HEK293 (cell line): ENCODE results near the gene MAP6.

Source experiments
- KLF9 ChIP-seq: fragments of 450-650 bp; formaldehyde crosslinking; IDR thresholded peaks from 2 replicates; pipeline ENCODE4 v1.5.1; 2016; ENCODE audit warnings: missing biosample characterization, missing genetic modification characterization, low read depth
- MEIS1 ChIP-seq: sonication (generic); formaldehyde crosslinking; IDR thresholded peaks from 2 replicates; pipeline ENCODE4 v1.8.1; 2022; ENCODE audit warnings: missing genetic modification reagents, mild to moderate bottlenecking, borderline replicate concordance
- PRDM1 ChIP-seq: fragments of 450-650 bp; formaldehyde crosslinking; IDR thresholded peaks from 2 replicates; pipeline ENCODE4; 2016; ENCODE audit warnings: missing biosample characterization, missing genetic modification characterization
- REPIN1 ChIP-seq: fragments of 450-650 bp; formaldehyde crosslinking; IDR thresholded peaks from 2 replicates; pipeline ENCODE4 v1.5.1; 2017; ENCODE audit warnings: missing biosample characterization, missing genetic modification characterization, low read depth
- ZFP41 ChIP-seq: fragments of 450-650 bp; formaldehyde crosslinking; IDR thresholded peaks from 2 replicates; pipeline ENCODE4 v1.5.1; 2016; ENCODE audit warnings: missing biosample characterization, missing genetic modification characterization, borderline replicate concordance
- ZNF114 ChIP-seq: fragments of 450-650 bp; formaldehyde crosslinking; IDR thresholded peaks from 2 replicates; pipeline ENCODE4 v1.5.0; 2017; ENCODE audit warnings: missing biosample characterization, missing genetic modification characterization
- ZNF146 ChIP-seq: fragments of 450-650 bp; formaldehyde crosslinking; IDR thresholded peaks from 2 replicates; pipeline ENCODE4 v1.5.1; 2016; ENCODE audit warnings: missing biosample characterization, missing genetic modification characterization
- ZNF174 ChIP-seq: fragments of 450-650 bp; formaldehyde crosslinking; IDR thresholded peaks from 2 replicates; pipeline ENCODE4 v1.5.0; 2017; ENCODE audit warnings: missing biosample characterization, mild to moderate bottlenecking, missing genetic modification characterization
- ZNF19 ChIP-seq: fragments of 450-650 bp; formaldehyde crosslinking; IDR thresholded peaks from 2 replicates; pipeline ENCODE4; 2016; ENCODE audit warnings: missing biosample characterization, missing genetic modification characterization, low read depth
- ZNF202 ChIP-seq: fragments of 450-650 bp; formaldehyde crosslinking; IDR thresholded peaks from 2 replicates; pipeline ENCODE4 v1.5.1; 2016; ENCODE audit warnings: missing biosample characterization, missing genetic modification characterization, borderline replicate concordance
- ZNF302 ChIP-seq: fragments of 450-650 bp; formaldehyde crosslinking; IDR thresholded peaks from 2 replicates; pipeline ENCODE4 v1.5.1; 2016; ENCODE audit warnings: missing biosample characterization, missing genetic modification characterization, low read depth
- ZNF341 ChIP-seq: fragments of 450-650 bp; formaldehyde crosslinking; IDR thresholded peaks from 2 replicates; pipeline ENCODE4; 2016; ENCODE audit warnings: low read depth, missing biosample characterization, missing genetic modification characterization
- ZNF501 ChIP-seq: fragments of 450-650 bp; formaldehyde crosslinking; IDR thresholded peaks from 2 replicates; pipeline ENCODE4 v1.5.1; 2016; ENCODE audit warnings: missing biosample characterization, missing genetic modification characterization
- ZNF530 ChIP-seq: fragments of 450-650 bp; formaldehyde crosslinking; IDR thresholded peaks from 2 replicates; pipeline ENCODE4 v1.5.1; 2016; ENCODE audit warnings: low read depth, missing biosample characterization, missing genetic modification characterization
- ZNF560 ChIP-seq: fragments of 450-650 bp; formaldehyde crosslinking; IDR thresholded peaks from 2 replicates; pipeline ENCODE4 v1.5.1; 2017; ENCODE audit warnings: missing biosample characterization, missing genetic modification characterization, borderline replicate concordance
- ZNF610 ChIP-seq: fragments of 450-650 bp; formaldehyde crosslinking; IDR thresholded peaks from 2 replicates; pipeline ENCODE4 v1.5.1; 2016; ENCODE audit warnings: missing biosample characterization, missing genetic modification characterization, borderline replicate concordance
- ZNF660 ChIP-seq: fragments of 450-650 bp; IDR thresholded peaks from 2 replicates; pipeline ENCODE4 v1.5.1; 2018; ENCODE audit warnings: missing biosample characterization, mild to moderate bottlenecking, missing genetic modification characterization
- ZNF776 ChIP-seq: fragments of 450-650 bp; formaldehyde crosslinking; IDR thresholded peaks from 2 replicates; pipeline ENCODE4 v1.5.0; 2017; ENCODE audit warnings: missing biosample characterization, missing genetic modification characterization, borderline replicate concordance
- ZNF785 ChIP-seq: fragments of 450-650 bp; formaldehyde crosslinking; IDR thresholded peaks from 2 replicates; pipeline ENCODE4 v1.5.1; 2016; ENCODE audit warnings: missing biosample characterization, missing genetic modification characterization
- ZSCAN30 ChIP-seq: fragments of 450-650 bp; IDR thresholded peaks from 2 replicates; pipeline ENCODE4 v1.5.1; 2018; ENCODE audit warnings: missing biosample characterization, mild to moderate bottlenecking, missing genetic modification characterization, moderate library complexity
- TF ChIP-seq, protein P1 (sequence below): fragments of 450-650 bp; formaldehyde crosslinking; IDR thresholded peaks from 2 replicates; pipeline ENCODE4; 2016; ENCODE audit warnings: missing biosample characterization, missing genetic modification characterization
- TF ChIP-seq, protein P2 (sequence below): fragments of 450-650 bp; formaldehyde crosslinking; IDR thresholded peaks from 2 replicates; pipeline ENCODE4 v1.5.1; 2016; ENCODE audit warnings: missing biosample characterization, missing genetic modification characterization, low read depth
- TF ChIP-seq, protein P3 (sequence below): fragments of 450-650 bp; formaldehyde crosslinking; IDR thresholded peaks from 2 replicates; pipeline ENCODE4 v1.5.1; 2016; ENCODE audit warnings: missing biosample characterization, missing genetic modification characterization
- TF ChIP-seq, protein P4 (sequence below): fragments of 450-650 bp; formaldehyde crosslinking; IDR thresholded peaks from 2 replicates; pipeline ENCODE4 v1.5.1; 2016; ENCODE audit warnings: missing biosample characterization, missing genetic modification characterization, borderline replicate concordance
- TF ChIP-seq, protein P5 (sequence below): fragments of 450-650 bp; formaldehyde crosslinking; IDR thresholded peaks from 2 replicates; pipeline ENCODE4 v1.5.1; 2017; ENCODE audit warnings: missing biosample characterization, missing genetic modification characterization
- TF ChIP-seq, protein P6 (sequence below): fragments of 450-650 bp; formaldehyde crosslinking; IDR thresholded peaks from 2 replicates; pipeline ENCODE4 v1.5.1; 2017; ENCODE audit warnings: missing biosample characterization, missing genetic modification characterization
- TF ChIP-seq, protein P7 (sequence below): sonication (generic); formaldehyde crosslinking; IDR thresholded peaks from 2 replicates; pipeline ENCODE4 v1.8.1; 2022; ENCODE audit warnings: mild to moderate bottlenecking, moderate library complexity, missing genetic modification reagents

Gene MAP6

DNA sequence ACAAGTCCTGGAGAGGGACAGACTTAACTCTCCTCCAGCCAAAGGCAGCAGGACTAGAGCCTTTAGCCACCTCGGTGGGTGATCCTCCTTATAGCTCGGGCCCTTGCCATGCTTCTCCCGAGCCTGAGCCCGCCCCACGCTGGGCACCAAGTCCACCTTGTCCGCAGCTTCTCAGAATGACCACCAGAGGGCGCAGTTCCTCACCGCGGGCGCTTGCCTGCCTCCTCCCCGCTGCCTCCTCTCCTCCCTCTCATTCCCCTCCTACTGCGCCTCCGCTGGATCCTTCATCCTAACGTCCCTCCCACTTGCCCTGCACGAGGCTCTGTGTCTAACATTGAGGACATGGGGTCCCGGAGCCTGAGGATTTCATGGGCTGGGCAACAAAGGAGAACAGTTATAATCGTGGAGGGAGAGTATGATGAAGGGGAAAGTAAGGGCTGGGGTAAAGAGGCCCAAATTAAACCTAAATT lies 37.5 kb upstream of the MAP6 start (continued):
- TF ChIP-seq, protein P1, sequence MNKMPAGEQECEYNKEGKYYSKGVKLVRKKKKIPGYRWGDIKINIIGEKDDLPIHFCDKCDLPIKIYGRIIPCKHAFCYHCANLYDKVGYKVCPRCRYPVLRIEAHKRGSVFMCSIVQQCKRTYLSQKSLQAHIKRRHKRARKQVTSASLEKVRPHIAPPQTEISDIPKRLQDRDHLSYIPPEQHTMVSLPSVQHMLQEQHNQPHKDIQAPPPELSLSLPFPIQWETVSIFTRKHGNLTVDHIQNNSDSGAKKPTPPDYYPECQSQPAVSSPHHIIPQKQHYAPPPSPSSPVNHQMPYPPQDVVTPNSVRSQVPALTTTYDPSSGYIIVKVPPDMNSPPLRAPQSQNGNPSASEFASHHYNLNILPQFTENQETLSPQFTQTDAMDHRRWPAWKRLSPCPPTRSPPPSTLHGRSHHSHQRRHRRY (tag by site-specific recombination): no peak
- TF ChIP-seq ZNF501 (tag by site-specific recombination) (no peak), ZFP41 (no peak), ZSCAN30 (tag by site-specific recombination) (no peak), ZNF660 (tag by site-specific recombination) (no peak), ZNF530 (tag by site-specific recombination) (peak; percentile 84; the same call in 1 of the 2 replicates), ZNF776 (tag by site-specific recombination) (no peak), ZNF610 (tag by site-specific recombination) (no peak), ZNF202 (tag by site-specific recombination) (no peak), PRDM1 (no peak), ZNF19 (tag by site-specific recombination) (no peak), REPIN1 (tag by site-specific recombination) (no peak), ZNF341 (peak; percentile 78), ZNF785 (tag by site-specific recombination) (no peak), ZNF560 (tag by site-specific recombination) (no peak), ZNF114 (tag by site-specific recombination) (no peak), ZNF302 (no peak), ZNF174 (tag by site-specific recombination) (no peak), MEIS1 (CRISPR knock-in tag) (no peak), ZNF146 (no peak), KLF9 (tag by site-specific recombination) (no peak)
- TF ChIP-seq, protein P2, sequence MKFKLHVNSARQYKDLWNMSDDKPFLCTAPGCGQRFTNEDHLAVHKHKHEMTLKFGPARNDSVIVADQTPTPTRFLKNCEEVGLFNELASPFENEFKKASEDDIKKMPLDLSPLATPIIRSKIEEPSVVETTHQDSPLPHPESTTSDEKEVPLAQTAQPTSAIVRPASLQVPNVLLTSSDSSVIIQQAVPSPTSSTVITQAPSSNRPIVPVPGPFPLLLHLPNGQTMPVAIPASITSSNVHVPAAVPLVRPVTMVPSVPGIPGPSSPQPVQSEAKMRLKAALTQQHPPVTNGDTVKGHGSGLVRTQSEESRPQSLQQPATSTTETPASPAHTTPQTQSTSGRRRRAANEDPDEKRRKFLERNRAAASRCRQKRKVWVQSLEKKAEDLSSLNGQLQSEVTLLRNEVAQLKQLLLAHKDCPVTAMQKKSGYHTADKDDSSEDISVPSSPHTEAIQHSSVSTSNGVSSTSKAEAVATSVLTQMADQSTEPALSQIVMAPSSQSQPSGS (tag by site-specific recombination): no peak
- TF ChIP-seq, protein P3, sequence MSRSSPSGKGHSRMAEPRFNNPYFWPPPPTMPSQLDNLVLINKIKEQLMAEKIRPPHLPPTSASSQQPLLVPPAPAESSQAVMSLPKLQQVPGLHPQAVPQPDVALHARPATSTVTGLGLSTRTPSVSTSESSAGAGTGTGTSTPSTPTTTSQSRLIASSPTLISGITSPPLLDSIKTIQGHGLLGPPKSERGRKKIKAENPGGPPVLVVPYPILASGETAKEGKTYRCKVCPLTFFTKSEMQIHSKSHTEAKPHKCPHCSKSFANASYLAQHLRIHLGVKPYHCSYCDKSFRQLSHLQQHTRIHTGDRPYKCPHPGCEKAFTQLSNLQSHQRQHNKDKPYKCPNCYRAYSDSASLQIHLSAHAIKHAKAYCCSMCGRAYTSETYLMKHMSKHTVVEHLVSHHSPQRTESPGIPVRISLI (tag by site-specific recombination): no peak
- TF ChIP-seq, protein P4, sequence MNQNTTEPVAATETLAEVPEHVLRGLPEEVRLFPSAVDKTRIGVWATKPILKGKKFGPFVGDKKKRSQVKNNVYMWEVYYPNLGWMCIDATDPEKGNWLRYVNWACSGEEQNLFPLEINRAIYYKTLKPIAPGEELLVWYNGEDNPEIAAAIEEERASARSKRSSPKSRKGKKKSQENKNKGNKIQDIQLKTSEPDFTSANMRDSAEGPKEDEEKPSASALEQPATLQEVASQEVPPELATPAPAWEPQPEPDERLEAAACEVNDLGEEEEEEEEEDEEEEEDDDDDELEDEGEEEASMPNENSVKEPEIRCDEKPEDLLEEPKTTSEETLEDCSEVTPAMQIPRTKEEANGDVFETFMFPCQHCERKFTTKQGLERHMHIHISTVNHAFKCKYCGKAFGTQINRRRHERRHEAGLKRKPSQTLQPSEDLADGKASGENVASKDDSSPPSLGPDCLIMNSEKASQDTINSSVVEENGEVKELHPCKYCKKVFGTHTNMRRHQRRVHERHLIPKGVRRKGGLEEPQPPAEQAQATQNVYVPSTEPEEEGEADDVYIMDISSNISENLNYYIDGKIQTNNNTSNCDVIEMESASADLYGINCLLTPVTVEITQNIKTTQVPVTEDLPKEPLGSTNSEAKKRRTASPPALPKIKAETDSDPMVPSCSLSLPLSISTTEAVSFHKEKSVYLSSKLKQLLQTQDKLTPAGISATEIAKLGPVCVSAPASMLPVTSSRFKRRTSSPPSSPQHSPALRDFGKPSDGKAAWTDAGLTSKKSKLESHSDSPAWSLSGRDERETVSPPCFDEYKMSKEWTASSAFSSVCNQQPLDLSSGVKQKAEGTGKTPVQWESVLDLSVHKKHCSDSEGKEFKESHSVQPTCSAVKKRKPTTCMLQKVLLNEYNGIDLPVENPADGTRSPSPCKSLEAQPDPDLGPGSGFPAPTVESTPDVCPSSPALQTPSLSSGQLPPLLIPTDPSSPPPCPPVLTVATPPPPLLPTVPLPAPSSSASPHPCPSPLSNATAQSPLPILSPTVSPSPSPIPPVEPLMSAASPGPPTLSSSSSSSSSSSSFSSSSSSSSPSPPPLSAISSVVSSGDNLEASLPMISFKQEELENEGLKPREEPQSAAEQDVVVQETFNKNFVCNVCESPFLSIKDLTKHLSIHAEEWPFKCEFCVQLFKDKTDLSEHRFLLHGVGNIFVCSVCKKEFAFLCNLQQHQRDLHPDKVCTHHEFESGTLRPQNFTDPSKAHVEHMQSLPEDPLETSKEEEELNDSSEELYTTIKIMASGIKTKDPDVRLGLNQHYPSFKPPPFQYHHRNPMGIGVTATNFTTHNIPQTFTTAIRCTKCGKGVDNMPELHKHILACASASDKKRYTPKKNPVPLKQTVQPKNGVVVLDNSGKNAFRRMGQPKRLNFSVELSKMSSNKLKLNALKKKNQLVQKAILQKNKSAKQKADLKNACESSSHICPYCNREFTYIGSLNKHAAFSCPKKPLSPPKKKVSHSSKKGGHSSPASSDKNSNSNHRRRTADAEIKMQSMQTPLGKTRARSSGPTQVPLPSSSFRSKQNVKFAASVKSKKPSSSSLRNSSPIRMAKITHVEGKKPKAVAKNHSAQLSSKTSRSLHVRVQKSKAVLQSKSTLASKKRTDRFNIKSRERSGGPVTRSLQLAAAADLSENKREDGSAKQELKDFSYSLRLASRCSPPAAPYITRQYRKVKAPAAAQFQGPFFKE (tag by site-specific recombination): no peak
- TF ChIP-seq, protein P5, sequence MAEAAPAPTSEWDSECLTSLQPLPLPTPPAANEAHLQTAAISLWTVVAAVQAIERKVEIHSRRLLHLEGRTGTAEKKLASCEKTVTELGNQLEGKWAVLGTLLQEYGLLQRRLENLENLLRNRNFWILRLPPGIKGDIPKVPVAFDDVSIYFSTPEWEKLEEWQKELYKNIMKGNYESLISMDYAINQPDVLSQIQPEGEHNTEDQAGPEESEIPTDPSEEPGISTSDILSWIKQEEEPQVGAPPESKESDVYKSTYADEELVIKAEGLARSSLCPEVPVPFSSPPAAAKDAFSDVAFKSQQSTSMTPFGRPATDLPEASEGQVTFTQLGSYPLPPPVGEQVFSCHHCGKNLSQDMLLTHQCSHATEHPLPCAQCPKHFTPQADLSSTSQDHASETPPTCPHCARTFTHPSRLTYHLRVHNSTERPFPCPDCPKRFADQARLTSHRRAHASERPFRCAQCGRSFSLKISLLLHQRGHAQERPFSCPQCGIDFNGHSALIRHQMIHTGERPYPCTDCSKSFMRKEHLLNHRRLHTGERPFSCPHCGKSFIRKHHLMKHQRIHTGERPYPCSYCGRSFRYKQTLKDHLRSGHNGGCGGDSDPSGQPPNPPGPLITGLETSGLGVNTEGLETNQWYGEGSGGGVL: peak; percentile 67
- TF ChIP-seq, protein P6, sequence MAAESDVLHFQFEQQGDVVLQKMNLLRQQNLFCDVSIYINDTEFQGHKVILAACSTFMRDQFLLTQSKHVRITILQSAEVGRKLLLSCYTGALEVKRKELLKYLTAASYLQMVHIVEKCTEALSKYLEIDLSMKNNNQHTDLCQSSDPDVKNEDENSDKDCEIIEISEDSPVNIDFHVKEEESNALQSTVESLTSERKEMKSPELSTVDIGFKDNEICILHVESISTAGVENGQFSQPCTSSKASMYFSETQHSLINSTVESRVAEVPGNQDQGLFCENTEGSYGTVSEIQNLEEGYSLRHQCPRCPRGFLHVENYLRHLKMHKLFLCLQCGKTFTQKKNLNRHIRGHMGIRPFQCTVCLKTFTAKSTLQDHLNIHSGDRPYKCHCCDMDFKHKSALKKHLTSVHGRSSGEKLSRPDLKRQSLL: no peak
- TF ChIP-seq, protein P7, sequence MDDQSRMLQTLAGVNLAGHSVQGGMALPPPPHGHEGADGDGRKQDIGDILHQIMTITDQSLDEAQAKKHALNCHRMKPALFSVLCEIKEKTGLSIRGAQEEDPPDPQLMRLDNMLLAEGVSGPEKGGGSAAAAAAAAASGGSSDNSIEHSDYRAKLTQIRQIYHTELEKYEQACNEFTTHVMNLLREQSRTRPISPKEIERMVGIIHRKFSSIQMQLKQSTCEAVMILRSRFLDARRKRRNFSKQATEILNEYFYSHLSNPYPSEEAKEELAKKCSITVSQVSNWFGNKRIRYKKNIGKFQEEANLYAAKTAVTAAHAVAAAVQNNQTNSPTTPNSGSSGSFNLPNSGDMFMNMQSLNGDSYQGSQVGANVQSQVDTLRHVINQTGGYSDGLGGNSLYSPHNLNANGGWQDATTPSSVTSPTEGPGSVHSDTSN (CRISPR knock-in tag): no peak
